Activated CD4-positive, alpha-beta T cell treated with anti-CD3 and anti-CD28 coated beads, Interleukin-2, amount 50 U/mL, for 48 hours (primary cell): ENCODE measurements around the gene OLFM1.

Source experiments
- DNase-seq, 2 experiments: peaks; one replicate each; pipeline ENCODE4 v3.0.0-alpha.2; 2020

Gene OLFM1

GRCh38 chr9:135090547-135090946, 3.1 kb downstream of the OLFM1 start:
- DNase-seq: no peak

GRCh38 chr9:135091545-135091944, 4.1 kb downstream of the OLFM1 start:
- DNase-seq: no peak

GRCh38 chr9:135093111-135093510, 5.6 kb downstream of the OLFM1 start:
- DNase-seq: no peak

GRCh38 chr9:135093911-135094584, 6.6 kb downstream of the OLFM1 start:
- no peak for DNase-seq

- no peak for DNase-seq
Measured at GRCh38 chr9:135095470-135096407, 8.3 kb downstream of the OLFM1 start.

- no peak for DNase-seq
Measured at GRCh38 chr9:135096408-135096895, 9.0 kb downstream of the OLFM1 start.

GRCh38 chr9:135098400-135099105, 11.1 kb downstream of the OLFM1 start:
- DNase-seq: no peak

GRCh38 chr9:135099574-135099973, 12.1 kb downstream of the OLFM1 start:
- no peak for DNase-seq

GRCh38 chr9:135100241-135100681, 12.8 kb downstream of the OLFM1 start:
- no peak for DNase-seq

- no peak for DNase-seq
Measured at GRCh38 chr9:135100725-135101410, 13.4 kb downstream of the OLFM1 start.

- DNase-seq: no peak
Measured at GRCh38 chr9:135101486-135101885, 14.0 kb downstream of the OLFM1 start.

GRCh38 chr9:135101926-135102325, 14.5 kb downstream of the OLFM1 start:
- DNase-seq: no peak

- no peak for DNase-seq
Measured at GRCh38 chr9:135102331-135102730, 14.9 kb downstream of the OLFM1 start.

GRCh38 chr9:135103001-135103446, 15.6 kb downstream of the OLFM1 start:
- DNase-seq: no peak

- DNase-seq: no peak
Measured at GRCh38 chr9:135103931-135104639, 16.6 kb downstream of the OLFM1 start.

GRCh38 chr9:135104761-135105160, 17.3 kb downstream of the OLFM1 start:
- DNase-seq: no peak

- no peak for DNase-seq
Measured at GRCh38 chr9:135105211-135105745, 17.8 kb downstream of the OLFM1 start.

- DNase-seq: no peak
Measured at GRCh38 chr9:135105938-135106491, 18.5 kb downstream of the OLFM1 start.

GRCh38 chr9:135106551-135107270, 19.2 kb downstream of the OLFM1 start:
- DNase-seq: no peak

GRCh38 chr9:135107581-135108235, 20.2 kb downstream of the OLFM1 start:
- no peak for DNase-seq
